ENCODE results near the gene DNAI2. TPM values are rescaled to one million over a fixed set of nuclear protein-coding genes. Genes with fewer than 3 reads are reported as not detected.

The DNAI2 gene
- total RNA-seq, 1 experiment from 2014 or later = not detected

- intact Hi-C loops (cut with micrococcal nuclease) = no loop called here
- ATAC-seq (no peak), DNase-seq (no peak)
- no peak overlapping the region for H3K4me2 ChIP-seq (ENCODE audit: low read length)
- peaks cover 36% of the 10 kb centered on the region for H3K27me3 ChIP-seq (ENCODE audit: low read length)
- H2AFZ ChIP-seq (ENCODE audit: low read length) = no peak overlapping the region
- no peaks in the 10 kb centered on the region for H3K9me2 ChIP-seq (replicated peaks; ENCODE audit: low read length)
- no peaks in the 10 kb centered on the region for H3K79me2 ChIP-seq (ENCODE audit: low read length)
- ChIA-PET CTCF (no interaction called here), POLR2A (ENCODE audit: unreplicated experiment) (no interaction called here)
- TF ChIP-seq EZH2phosphoT487 (IDR thresholded peaks at IDR 0.05; ENCODE audit: borderline replicate concordance, low read length) (no peak), CTCF (conservative IDR thresholded peaks at IDR 0.05; ENCODE audit: low read depth, low read length) (no peak), EZH2 (IDR thresholded peaks at IDR 0.05; ENCODE audit: low read length, unreplicated experiment) (no peak)
- no peaks in the 10 kb centered on the region for H3K4me1 ChIP-seq (ENCODE audit: insufficient read depth, low read length)
- H3K9ac ChIP-seq (ENCODE audit: low read length) = no peak overlapping the region
- no peak overlapping the region for H3K27ac ChIP-seq (ENCODE audit: low read length)
- no peak overlapping the region for H3K4me3 ChIP-seq (ENCODE audit: low read length)
- H3K9me3 ChIP-seq (ENCODE audit: low read length) = peaks cover 6% of the 10 kb centered on the region; the same call in 1 of the 2 replicates
- no peaks in the 10 kb centered on the region for H3F3A ChIP-seq (ENCODE audit: low read length, unreplicated experiment)
- no peaks in the 10 kb centered on the region for H4K20me1 ChIP-seq (ENCODE audit: low read length)
- BruUV-seq (replicated peaks) = no TSS peak
- H3K36me3 ChIP-seq (ENCODE audit: low read depth, low read length) = no peaks in the 10 kb centered on the region
Measured at GRCh38 chr17:74316220-74316619, 42.2 kb downstream of the DNAI2 start.

- no peaks in the 10 kb centered on the region for H3K9me2 ChIP-seq (replicated peaks; ENCODE audit: low read length)
- H3K36me3 ChIP-seq (ENCODE audit: low read depth, low read length) = no peaks in the 10 kb centered on the region
- DNase-seq (no peak), ATAC-seq (no peak)
- POLR2A ChIA-PET (ENCODE audit: unreplicated experiment) = no interaction called here
- H3F3A ChIP-seq (ENCODE audit: low read length, unreplicated experiment) = no peaks in the 10 kb centered on the region
- no peaks in the 10 kb centered on the region for H3K79me2 ChIP-seq (ENCODE audit: low read length)
- H3K9ac ChIP-seq (ENCODE audit: low read length) = no peak overlapping the region
- H3K4me2 ChIP-seq (ENCODE audit: low read length) = no peak overlapping the region
- intact Hi-C loops (cut with micrococcal nuclease) = no loop called here
- H3K4me3 ChIP-seq (ENCODE audit: low read length) = no peak overlapping the region
- no peak overlapping the region for H2AFZ ChIP-seq (ENCODE audit: low read length)
- H3K27ac ChIP-seq (ENCODE audit: low read length) = no peak overlapping the region
- TF ChIP-seq EZH2 (IDR thresholded peaks at IDR 0.05; ENCODE audit: low read length, unreplicated experiment) = no peak
- no peak for TF ChIP-seq EZH2phosphoT487 (IDR thresholded peaks at IDR 0.05; ENCODE audit: borderline replicate concordance, low read length)
- TF ChIP-seq CTCF (conservative IDR thresholded peaks at IDR 0.05; ENCODE audit: low read depth, low read length) = no peak
- CTCF ChIA-PET = no interaction called here
- peaks cover 44% of the 10 kb centered on the region for H3K27me3 ChIP-seq (ENCODE audit: low read length)
- no peaks in the 10 kb centered on the region for H3K4me1 ChIP-seq (ENCODE audit: insufficient read depth, low read length)
- BruUV-seq (replicated peaks) = no TSS peak
- H4K20me1 ChIP-seq (ENCODE audit: low read length) = no peaks in the 10 kb centered on the region
- peaks cover 6% of the 10 kb centered on the region; the same call in 1 of the 2 replicates for H3K9me3 ChIP-seq (ENCODE audit: low read length)
Measured at GRCh38 chr17:74317071-74317470, 43.0 kb downstream of the DNAI2 start.

GRCh38 chr17:74318391-74318790, 44.4 kb downstream of the DNAI2 start:
- no peaks in the 10 kb centered on the region for H3F3A ChIP-seq (ENCODE audit: low read length, unreplicated experiment)
- POLR2A ChIA-PET (ENCODE audit: unreplicated experiment) = no interaction called here
- H2AFZ ChIP-seq (ENCODE audit: low read length) = no peak overlapping the region
- no peaks in the 10 kb centered on the region for H3K4me1 ChIP-seq (ENCODE audit: insufficient read depth, low read length)
- H3K4me2 ChIP-seq (ENCODE audit: low read length) = no peak overlapping the region
- no peaks in the 10 kb centered on the region for H4K20me1 ChIP-seq (ENCODE audit: low read length)
- no peak overlapping the region for H3K9ac ChIP-seq (ENCODE audit: low read length)
- H3K27ac ChIP-seq (ENCODE audit: low read length) = no peak overlapping the region
- TF ChIP-seq EZH2phosphoT487 (IDR thresholded peaks at IDR 0.05; ENCODE audit: borderline replicate concordance, low read length) = no peak
- TF ChIP-seq EZH2 (IDR thresholded peaks at IDR 0.05; ENCODE audit: low read length, unreplicated experiment) = no peak
- no peak for TF ChIP-seq CTCF (conservative IDR thresholded peaks at IDR 0.05; ENCODE audit: low read depth, low read length)
- no peak for DNase-seq
- no peaks in the 10 kb centered on the region for H3K79me2 ChIP-seq (ENCODE audit: low read length)
- no peaks in the 10 kb centered on the region for H3K9me3 ChIP-seq (ENCODE audit: low read length)
- no TSS peak for BruUV-seq (replicated peaks)
- H3K4me3 ChIP-seq (ENCODE audit: low read length) = no peak overlapping the region
- H3K27me3 ChIP-seq (ENCODE audit: low read length) = peaks cover 43% of the 10 kb centered on the region
- no peaks in the 10 kb centered on the region for H3K36me3 ChIP-seq (ENCODE audit: low read depth, low read length)
- CTCF ChIA-PET = no interaction called here
- no peak for ATAC-seq
- no peaks in the 10 kb centered on the region for H3K9me2 ChIP-seq (replicated peaks; ENCODE audit: low read length)
- intact Hi-C loops (cut with micrococcal nuclease) = no loop called here
